ENCODE measurements around the gene SORCS3. TPM values are rescaled to one million over a fixed set of nuclear protein-coding genes. Genes with fewer than 3 reads are reported as not detected.

SORCS3 gene
- total RNA-seq, 6 experiments from 2014 or later: not detected

DNA sequence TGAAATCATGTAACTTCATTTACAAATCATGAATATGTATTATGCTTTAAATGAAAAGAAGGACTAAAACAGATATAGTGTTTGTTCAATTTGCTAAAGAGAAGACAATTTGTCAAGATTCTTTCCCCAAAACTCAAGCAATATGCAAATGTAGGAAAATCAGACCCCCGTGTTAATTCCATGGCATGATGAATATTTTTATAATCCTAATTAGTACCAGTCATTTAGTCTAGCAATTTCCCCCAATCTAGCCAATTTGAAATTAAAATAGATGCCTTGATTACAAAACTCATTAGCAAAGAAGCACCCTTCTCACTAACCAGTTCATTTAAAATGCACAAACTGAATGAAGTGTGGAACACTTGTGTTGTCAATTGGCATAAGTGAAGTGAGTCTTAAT, 347.6 kb downstream of the SORCS3 start:
- no peaks in the 10 kb centered on the region for H3K27me3 ChIP-seq
- intact Hi-C loops (cut with DNase I): no loop called here
- H3K27ac ChIP-seq: no peak overlapping the region
- H3K4me1 ChIP-seq: no peaks in the 10 kb centered on the region
- DNase-seq: no peak
- H3K9me3 ChIP-seq: no peaks in the 10 kb centered on the region
- TF ChIP-seq, protein P1, sequence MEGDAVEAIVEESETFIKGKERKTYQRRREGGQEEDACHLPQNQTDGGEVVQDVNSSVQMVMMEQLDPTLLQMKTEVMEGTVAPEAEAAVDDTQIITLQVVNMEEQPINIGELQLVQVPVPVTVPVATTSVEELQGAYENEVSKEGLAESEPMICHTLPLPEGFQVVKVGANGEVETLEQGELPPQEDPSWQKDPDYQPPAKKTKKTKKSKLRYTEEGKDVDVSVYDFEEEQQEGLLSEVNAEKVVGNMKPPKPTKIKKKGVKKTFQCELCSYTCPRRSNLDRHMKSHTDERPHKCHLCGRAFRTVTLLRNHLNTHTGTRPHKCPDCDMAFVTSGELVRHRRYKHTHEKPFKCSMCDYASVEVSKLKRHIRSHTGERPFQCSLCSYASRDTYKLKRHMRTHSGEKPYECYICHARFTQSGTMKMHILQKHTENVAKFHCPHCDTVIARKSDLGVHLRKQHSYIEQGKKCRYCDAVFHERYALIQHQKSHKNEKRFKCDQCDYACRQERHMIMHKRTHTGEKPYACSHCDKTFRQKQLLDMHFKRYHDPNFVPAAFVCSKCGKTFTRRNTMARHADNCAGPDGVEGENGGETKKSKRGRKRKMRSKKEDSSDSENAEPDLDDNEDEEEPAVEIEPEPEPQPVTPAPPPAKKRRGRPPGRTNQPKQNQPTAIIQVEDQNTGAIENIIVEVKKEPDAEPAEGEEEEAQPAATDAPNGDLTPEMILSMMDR (IDR thresholded peaks at IDR 0.05): no peak
- no peak for TF ChIP-seq POLR2A (IDR thresholded peaks at IDR 0.05)
- no peaks in the 10 kb centered on the region for H3K36me3 ChIP-seq
- H3K4me3 ChIP-seq: no peak overlapping the region
- WGBS (ENCODE audit: insufficient coverage, low coverage, low lambda C conversion rate, missing lambda C conversion rate): 43% methylated on average over 1 of the region's 1 CpG
- no peak for ATAC-seq

DNA sequence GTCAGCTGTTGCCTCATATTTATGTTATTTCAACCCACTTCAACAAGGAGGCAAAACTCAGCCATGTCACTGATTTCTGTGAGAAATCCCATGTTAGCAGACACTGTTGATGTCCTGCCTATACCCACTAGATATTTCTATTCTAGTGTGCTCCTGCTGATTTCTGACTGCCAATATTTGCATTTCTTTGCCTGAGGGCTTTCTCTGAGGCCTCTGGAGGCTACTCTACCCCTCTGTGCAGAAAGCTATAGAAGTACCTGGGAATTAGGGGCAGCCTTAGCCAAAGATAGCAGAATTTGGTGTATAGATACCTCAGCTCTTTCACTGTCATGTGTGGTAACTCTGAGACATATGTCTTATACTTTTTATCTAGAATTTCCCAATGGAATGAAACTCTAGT, 348.8 kb downstream of the SORCS3 start:
- TF ChIP-seq POLR2A (IDR thresholded peaks at IDR 0.05): no peak
- TF ChIP-seq, protein P1 (IDR thresholded peaks at IDR 0.05): no peak
- no peaks in the 10 kb centered on the region for H3K9me3 ChIP-seq
- no peak overlapping the region for H3K4me3 ChIP-seq
- no peaks in the 10 kb centered on the region for H3K4me1 ChIP-seq
- ATAC-seq: no peak
- no peak overlapping the region for H3K27ac ChIP-seq
- intact Hi-C loops (cut with DNase I): no loop called here
- no peaks in the 10 kb centered on the region for H3K36me3 ChIP-seq
- no peak for DNase-seq
- H3K27me3 ChIP-seq: no peaks in the 10 kb centered on the region

DNA sequence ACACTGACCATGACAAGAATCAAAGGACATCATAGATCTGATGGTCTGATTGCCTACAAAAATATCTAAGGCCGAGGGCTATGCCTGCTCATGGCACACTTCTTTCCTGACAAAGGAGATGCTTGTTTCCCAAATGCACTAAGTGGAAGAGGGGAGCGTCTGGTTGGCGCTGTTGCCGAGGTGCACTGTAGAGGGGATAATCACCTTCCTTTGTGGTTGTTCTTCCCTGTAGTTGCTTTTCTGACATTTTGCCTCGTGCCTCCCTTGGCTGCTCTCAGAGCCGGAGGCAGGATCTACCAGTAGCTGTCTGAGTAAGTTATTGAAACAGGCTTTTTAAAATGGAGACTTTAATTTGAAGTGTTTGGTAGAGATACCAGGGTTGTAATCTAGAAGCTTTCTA, 352.0 kb downstream of the SORCS3 start:
- H3K4me3 ChIP-seq: no peak overlapping the region
- DNase-seq: no peak
- H3K27ac ChIP-seq: no peak overlapping the region
- intact Hi-C loops (cut with DNase I): no loop called here
- no peaks in the 10 kb centered on the region for H3K4me1 ChIP-seq
- ATAC-seq: no peak
- H3K36me3 ChIP-seq: no peaks in the 10 kb centered on the region
- H3K27me3 ChIP-seq: no peaks in the 10 kb centered on the region
- 26% methylated on average over 3 of the region's 6 CpGs for WGBS (ENCODE audit: insufficient coverage, low coverage, low lambda C conversion rate, missing lambda C conversion rate)
- no peak for TF ChIP-seq POLR2A (IDR thresholded peaks at IDR 0.05)
- TF ChIP-seq, protein P1 (IDR thresholded peaks at IDR 0.05): no peak
- H3K9me3 ChIP-seq: no peaks in the 10 kb centered on the region

DNA sequence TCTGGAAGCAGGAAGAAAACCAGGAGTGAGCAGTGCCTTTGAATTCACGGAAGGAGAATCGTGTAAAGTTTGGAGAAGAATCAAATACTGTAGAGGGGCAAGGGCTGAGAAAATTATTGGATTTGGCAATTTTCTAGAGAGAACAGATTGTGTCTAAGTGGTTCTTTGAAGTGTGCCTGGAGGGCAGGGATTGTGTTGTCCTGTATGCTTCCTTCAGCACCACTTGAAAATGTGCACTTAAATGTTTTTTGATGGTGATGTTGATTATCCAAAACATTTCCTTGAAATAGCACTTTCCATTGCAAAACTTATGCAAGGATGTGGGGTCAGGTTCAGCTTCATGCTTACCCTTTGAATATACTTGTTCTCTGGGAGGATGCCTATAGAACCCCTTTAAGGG, 360.2 kb downstream of the SORCS3 start:
- H3K4me3 ChIP-seq: no peak overlapping the region
- H3K9me3 ChIP-seq: no peaks in the 10 kb centered on the region
- no peaks in the 10 kb centered on the region for H3K4me1 ChIP-seq
- intact Hi-C loops (cut with DNase I): no loop called here
- TF ChIP-seq, protein P1 (IDR thresholded peaks at IDR 0.05): no peak
- no peak for TF ChIP-seq POLR2A (IDR thresholded peaks at IDR 0.05)
- WGBS (ENCODE audit: insufficient coverage, low coverage, low lambda C conversion rate, missing lambda C conversion rate): 64% methylated on average over 2 of the region's 2 CpGs
- H3K27ac ChIP-seq: no peak overlapping the region
- H3K27me3 ChIP-seq: no peaks in the 10 kb centered on the region
- no peak for ATAC-seq
- no peaks in the 10 kb centered on the region for H3K36me3 ChIP-seq
- DNase-seq: no peak

DNA sequence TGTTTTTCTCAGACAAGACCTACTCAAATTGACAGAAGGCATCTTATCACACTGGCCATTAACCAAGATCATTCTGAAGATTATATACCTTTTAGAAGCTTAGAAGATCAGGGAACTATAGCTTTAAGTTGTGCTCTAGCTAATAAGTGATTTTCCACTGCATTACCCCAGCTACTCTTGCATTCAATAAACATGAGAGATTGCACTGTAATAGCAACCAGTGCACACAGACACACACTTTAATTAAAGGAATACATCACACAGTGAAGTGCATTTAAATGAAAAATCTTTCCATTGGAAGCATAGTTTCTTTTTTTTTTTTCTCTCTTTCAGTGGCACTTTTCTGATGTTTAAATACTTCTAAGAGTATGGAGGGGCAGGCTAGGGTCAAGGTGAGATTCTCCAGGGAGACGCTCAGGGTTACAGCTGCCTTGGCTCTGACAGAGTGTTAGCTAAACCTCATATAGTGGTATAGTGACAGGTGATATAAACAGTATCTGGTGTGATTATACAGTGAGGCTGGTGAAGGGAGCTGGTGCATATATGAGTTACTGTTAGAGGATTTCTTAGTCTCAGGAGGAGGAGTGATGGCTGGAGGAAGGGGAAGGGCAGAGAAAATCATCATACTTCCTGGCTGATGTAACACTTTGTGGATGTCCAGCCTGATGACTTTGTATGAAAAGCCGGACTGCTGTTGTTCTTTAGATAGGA, 369.5 kb downstream of the SORCS3 start:
- Histone ChIP-seq H3K27me3 (no peaks in the 10 kb centered on the region), H3K9me3 (no peaks in the 10 kb centered on the region), H3K4me1 (no peaks in the 10 kb centered on the region), H3K4me3 (no peak overlapping the region), H3K27ac (no peak overlapping the region), H3K36me3 (no peaks in the 10 kb centered on the region)
- TF ChIP-seq POLR2A (IDR thresholded peaks at IDR 0.05): no peak
- TF ChIP-seq, protein P1 (IDR thresholded peaks at IDR 0.05): no peak
- ATAC-seq (no peak), DNase-seq (no peak)
- WGBS (ENCODE audit: insufficient coverage, low coverage, low lambda C conversion rate, missing lambda C conversion rate): 55% methylated on average over 1 of the region's 2 CpGs
- intact Hi-C loops (cut with DNase I): no loop called here

Measured in right lobe of liver (tissue), 6 donors.